Stimulated activated CD4-positive, alpha-beta T cell treated with anti-CD3 and anti-CD28 coated beads, Interleukin-2, amount 100 ng/mL, for 24 hours (primary cell): ENCODE results near the gene CDC42.

Source experiments
- DNase-seq, 2 donors: peaks; one replicate each; pipeline ENCODE4 v3.0.0-alpha.2; 2020

Gene CDC42

DNA sequence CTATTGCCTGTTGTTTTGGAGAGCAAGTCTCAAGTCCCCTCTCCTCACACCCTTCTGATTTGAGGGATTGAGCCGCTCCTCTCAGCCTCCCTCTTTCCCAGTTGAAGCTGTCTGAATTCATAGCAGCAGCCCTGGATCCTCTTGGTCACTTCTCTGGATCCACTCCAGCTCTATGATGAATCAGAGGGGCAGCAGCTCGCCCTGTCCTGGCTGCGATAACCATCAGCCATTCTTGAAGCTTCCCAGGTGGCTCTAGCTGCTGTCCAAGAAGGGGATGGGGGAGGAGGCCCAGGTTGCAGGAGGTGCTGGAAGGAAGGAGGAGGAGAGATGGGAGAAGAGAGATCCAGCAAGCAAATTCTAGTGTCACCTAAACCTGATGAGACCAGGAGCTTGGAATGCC, 59.1 kb downstream of the CDC42 start:
- DNase-seq = no peak

DNA sequence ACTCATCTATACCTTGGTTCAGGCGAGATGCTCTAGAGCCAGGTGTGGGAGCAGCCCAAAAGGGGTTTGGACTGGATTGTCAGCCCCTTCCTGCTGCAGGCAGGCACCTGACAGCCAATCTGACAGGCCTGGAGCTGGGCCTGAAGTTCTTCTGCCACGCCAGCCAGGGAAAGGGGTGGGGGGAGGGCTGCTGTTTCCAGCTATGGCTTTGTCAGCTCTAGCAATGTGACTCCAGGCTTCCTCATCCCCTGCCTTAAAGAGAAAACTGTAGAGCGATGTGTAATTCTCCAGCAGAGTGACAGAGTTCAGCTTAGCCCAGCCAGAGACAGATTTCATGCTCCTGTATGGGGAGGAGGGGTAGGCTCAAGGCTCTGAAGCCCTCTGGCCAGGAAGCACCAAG, 60.0 kb downstream of the CDC42 start:
- DNase-seq = no peak

DNA sequence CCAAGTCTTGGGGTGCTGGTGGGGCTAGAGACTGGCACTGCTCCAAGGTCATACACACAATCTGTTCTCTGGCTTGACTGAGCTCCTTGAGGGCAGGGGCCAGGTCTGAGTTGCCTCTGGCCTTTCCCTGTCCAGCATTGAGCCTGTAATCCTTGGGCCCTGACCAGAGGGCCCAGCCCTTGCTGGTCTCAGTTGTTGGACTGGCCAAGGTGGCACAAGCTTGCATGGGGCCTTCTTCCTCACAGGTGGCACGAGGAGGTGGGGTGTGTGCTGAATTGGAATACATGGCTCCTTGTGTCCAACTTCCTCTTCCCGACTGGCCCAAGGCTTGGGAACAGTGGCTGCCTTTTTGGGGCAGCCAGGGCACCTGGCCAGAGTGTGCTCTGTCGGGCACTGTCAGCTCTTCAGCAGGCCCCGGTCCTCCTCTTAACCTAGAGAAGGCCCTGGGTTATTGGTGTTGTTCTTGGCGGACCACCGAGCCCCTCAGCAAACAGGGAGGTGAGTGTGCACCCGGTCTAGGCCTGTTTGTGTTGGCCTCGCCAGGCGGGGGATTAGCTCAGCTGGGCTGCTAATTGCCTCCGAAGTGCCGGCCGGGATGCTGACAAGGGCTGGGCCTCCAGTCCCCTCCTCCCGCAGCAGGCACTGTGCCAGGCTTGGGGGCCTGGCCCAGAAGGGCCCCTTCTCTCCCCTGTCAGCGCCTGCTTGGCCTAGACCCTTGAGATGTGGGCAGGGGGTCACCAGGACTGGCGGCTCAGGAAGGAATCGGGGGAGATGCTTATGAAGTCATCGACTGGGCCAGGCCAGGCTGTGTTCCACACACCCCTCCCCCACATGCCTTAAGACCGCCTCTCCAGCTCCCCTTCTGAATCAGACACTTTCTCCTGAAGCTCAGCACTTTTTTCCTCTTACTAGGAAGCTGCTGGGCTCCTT, 61.8 kb downstream of the CDC42 start:
- no peak for DNase-seq

- no peak for DNase-seq
Observed at GRCh38 chr1:22115286-22115685, 62.8 kb downstream of the CDC42 start.

DNA sequence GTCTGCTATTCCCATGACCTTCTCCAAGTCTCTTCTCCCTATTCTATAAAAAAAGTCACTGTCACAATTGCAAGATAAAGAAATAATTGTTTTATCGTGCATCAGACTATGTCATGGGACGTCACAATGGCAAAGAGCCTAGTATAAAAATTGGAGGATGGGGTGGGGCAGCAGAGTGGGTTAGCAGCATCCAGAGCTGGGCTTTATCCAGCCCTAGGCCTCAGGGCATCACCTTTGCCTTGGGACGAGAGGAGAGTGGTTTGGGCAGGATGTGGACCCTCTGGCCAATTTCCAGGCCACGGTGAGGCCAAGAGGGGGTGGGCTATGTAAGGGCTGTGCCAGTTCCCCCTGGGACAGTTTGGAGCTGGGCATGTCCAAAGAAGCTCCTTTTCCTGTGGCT, 64.7 kb downstream of the CDC42 start:
- DNase-seq = no peak

DNA sequence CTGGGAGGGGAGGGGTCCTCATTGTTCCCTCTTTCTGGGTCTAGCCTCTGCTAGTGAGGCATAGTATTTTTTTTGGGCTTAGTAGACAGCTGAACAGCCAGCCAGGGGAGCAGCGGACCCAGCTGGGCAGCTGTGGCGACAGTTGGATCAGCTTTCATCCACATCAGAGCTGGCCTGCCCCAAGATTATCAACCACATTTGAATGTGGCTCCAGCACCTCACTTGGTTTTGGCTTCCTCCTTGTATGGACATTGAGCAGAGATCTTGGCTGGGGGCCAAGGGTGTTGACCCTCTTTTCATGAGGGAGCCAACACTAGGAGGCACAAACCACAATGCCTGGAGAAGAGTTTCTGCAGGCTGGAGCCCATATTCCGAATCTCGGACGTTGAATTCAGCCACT, 65.3 kb downstream of the CDC42 start:
- DNase-seq = no peak

DNA sequence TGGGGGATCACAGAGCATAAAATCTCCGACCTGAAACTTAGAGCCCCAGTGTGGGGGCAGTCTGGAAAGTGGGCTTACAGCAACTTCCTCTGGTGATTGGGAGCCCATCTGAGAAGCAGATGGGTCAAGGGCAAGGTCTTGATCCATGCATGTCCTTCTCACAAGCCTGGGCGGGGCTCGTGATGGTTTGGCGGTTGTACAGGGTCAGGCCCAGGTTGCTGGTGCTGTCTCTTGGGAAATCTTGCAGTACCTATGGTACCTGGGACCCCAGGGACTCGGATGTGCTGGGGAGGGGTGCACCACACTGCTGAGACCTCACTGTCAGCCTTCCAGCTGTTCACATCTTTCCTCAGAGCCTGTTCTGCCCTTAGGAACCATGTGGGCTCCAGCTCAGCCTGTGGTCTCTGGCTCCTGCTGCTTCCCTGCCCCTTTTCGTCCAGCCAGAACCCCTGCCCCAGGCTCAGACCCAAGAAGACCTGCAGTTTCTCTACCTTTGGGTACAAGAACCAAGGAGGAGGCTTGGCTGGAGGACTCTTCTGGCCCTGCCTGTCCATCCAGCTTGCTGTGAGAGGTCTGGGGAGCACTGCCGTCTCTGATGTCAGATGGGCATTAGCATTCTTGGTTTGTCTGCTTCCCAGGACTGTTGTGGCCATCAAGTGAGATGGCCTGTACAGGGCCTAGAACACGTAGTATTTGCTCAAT, 65.9 kb downstream of the CDC42 start:
- no peak for DNase-seq

- DNase-seq = no peak
Observed at GRCh38 chr1:22119626-22120468, 67.3 kb downstream of the CDC42 start.

DNA sequence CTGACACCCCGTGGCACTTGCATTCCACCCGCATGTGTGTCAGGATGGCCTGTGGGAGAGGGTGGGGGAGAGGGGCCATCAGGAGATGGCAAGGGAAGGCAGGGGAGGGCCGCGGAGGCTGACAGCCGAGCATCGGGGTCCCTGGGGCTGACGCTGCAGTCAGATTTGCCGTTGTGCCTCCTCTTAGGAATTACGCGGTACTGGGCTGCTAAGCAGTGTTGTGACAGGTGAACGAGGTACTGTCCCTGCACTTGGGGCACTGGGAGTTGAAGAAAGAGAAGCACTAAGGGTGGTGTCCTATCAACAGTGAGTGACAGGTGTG, 67.9 kb downstream of the CDC42 start:
- no peak for DNase-seq

- DNase-seq = no peak
Observed at GRCh38 chr1:22121421-22121911, 69.0 kb downstream of the CDC42 start.

DNA sequence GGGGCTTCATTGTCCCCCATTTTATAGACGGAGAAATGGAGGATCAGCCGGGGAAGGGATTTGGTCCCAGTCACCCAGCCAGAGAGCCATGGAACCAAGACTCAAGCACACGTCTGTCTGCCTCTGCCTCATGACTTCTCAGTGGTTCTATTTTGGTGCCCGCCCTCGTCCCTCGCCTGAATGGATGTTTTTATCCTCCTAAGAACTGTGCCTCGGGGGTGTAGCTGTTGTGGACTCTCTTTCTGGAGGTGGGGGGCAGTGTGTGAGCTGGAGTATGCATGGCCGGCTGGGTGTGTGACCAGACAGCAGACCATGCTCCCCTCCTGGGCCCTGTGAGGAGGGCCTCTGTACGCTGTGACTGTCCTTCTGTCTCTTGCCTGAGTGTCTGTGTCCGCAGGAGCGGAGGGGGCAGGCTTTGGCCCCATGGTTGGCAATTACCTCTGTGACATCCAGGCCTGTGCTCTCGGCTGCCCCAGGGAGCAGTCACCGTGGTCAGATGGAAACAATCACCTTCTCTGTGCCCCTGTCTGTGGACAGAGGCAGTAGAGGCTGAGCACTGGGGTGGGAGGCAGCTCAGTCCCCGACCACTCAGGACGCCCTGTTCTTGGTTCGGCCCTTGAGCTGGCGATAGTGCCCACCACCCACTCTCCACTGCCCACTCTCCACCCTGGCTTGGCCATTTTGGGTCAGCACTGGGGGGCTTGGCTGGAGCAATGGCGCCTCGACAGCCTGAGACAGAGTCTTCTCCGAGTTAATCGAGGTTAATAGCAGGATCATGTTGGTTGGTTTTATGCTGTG, 70.0 kb downstream of the CDC42 start:
- no peak for DNase-seq

DNA sequence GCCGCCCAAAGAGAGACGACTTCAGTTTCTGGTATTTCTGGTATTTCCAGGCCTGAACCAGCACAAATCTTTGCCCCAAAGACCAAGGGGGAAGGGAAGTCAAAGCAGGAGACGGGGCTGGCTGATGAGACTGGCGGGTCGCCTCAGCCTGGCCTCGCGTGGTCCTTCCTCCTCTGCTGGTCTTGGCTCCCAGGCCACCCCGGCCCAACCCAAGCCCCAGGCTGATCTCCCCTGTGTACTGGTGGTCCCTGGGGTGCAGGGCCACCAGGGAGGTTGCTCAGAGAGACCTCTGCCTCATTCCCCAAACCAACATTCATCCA, 70.5 kb downstream of the CDC42 start:
- no peak for DNase-seq

- no peak for DNase-seq
Observed at GRCh38 chr1:22123901-22124404, 71.4 kb downstream of the CDC42 start.

- no peak for DNase-seq
Observed at GRCh38 chr1:22124592-22125229, 72.2 kb downstream of the CDC42 start.

GRCh38 chr1:22126531-22126930, 74.0 kb downstream of the CDC42 start:
- DNase-seq = no peak

GRCh38 chr1:22127248-22127647, 74.7 kb downstream of the CDC42 start:
- no peak for DNase-seq

DNA sequence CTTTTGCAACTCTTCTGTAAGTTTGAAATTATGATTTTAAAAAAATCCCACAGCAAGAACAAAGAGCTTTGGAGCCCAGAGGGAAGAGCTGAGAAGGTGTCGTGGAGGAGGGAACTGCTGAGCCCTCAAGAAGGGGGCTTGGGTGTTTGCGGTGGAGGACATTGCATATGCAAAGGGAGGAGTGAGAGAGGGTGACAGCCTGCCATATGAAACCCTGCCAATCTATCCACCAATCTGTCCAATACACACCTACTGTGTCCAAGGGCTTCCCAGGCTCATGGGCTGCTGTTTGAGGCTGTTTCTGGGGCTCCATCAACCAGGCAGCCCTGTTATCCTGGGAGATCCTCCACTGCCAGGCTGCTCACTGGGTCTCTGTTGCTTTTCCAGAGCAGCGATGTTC, 75.2 kb downstream of the CDC42 start:
- no peak for DNase-seq

DNA sequence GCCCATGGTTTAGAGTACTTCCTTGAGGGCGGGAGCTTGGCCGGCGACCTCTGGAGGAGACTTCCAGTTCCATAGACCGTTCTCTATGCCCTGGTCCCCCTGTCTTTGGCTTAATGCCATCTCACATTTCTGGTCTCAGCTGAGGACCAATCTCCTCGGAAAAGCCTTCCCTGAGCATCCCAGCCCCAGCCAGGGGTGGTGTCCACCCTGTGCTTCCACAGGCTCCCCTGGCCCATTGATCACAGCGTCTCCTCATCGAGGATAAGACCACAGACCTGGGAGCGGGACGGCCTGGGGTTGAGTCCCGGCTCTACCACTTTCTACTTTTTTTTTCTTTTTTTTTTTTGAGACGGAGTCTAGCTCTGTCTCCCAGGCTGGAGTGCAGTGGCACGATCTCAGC, 75.9 kb downstream of the CDC42 start:
- DNase-seq = no peak

DNA sequence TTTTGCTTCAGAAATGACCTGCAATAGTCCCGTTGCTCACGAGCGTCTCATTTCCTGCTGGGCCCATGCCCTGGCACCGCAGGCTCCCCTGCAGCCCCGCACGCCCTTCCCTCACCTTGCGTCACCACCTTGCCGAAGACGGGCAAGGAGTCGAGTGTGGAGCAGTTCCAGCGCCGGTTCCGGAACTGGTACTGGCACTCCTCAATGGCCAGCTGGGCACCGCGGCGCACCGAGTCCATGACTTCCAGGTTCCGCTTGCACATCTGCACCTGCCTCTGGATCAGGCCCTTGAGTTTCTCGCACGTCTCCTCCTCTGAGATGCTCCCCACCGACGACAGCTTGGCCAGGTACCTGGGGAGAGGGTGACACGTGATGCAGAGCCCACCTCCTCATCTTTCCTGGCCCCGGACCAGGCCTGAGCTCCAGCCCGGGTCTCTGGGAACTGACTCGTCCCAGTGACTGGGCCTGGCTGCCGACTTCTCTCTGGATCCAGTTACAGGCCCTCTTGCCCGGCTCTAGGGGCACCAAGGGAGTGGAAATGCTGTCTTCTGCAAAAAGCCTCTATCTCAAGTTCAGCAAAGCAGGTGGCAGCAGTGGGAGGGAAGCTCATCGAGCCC, 77.1 kb downstream of the CDC42 start:
- DNase-seq = no peak

- no peak for DNase-seq
Observed at GRCh38 chr1:22131062-22131461, 78.6 kb downstream of the CDC42 start.

- peak; percentile 71 to 76 for DNase-seq
Observed at GRCh38 chr1:22131875-22132486, 79.5 kb downstream of the CDC42 start.
